ENCODE data around the gene CFAP299. TPM values are rescaled to one million over a fixed set of nuclear protein-coding genes. Genes with fewer than 3 reads are reported as not detected.
A peak's percentile ranks its signal among the peaks of the same experiment; 100 is the strongest.

Gene CFAP299
- total and polyA plus RNA-seq, 4 donors = 2.8 to 30.2 (median 6.6) TPM

DNA sequence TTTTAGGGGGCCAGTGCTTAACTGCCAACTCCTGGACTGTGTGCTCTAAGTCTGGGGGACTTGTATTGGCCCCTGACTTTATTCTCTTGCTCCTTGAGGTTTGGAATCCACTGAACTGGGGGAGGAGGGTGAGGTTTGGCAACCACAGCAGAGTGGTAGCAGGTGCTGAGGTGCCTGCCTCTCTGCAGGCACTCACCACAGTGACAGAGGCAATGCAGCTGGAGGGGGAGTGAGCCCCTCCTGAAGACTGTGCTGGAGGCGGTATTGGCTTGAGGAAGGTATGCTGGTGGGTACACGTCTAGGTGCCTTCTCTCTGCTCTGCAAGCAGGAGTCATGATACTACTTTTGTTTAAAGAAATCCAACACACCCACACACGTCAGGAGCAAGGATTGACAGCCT, 24.6 kb downstream of the CFAP299 start:
- 55 to 56% methylated on average over 3 of the region's 3 CpGs for WGBS, 2 donors
- H3K27ac ChIP-seq (ENCODE audit: low read depth in 1 of 2, low read length in 1 of 2) = no peak overlapping the region
- no peak for TF ChIP-seq CTCF (IDR thresholded peaks at IDR 0.05; ENCODE audit: control extremely low read depth, extremely low read depth)
- H3K9me3 ChIP-seq (ENCODE audit: control insufficient read depth in 4 of 4, insufficient read depth in 3 of 4, low read length in 3 of 4) = no peaks in the 10 kb centered on the region
- no peaks in the 10 kb centered on the region for H3K4me1 ChIP-seq (ENCODE audit: control insufficient read depth in 5 of 5, insufficient read depth in 5 of 5, low read length in 5 of 5)
- H3K27me3 ChIP-seq (ENCODE audit: control insufficient read depth in 3 of 3, insufficient read depth in 3 of 3, low read length in 2 of 3) = peaks cover 0 to 5% (median 0%) of the 10 kb centered on the region in 3 donors
- no peak for DNase-seq
- H3K4me3 ChIP-seq = no peak overlapping the region
- H3K9ac ChIP-seq (ENCODE audit: insufficient read depth in 1 of 2, low read length in 2 of 2) = no peak overlapping the region
- no peaks in the 10 kb centered on the region for H3K36me3 ChIP-seq (ENCODE audit: control insufficient read depth in 4 of 4, insufficient read depth in 4 of 4, low read length in 4 of 4)
- no peak for ATAC-seq (ENCODE audit: insufficient read depth, low FRiP score)

DNA sequence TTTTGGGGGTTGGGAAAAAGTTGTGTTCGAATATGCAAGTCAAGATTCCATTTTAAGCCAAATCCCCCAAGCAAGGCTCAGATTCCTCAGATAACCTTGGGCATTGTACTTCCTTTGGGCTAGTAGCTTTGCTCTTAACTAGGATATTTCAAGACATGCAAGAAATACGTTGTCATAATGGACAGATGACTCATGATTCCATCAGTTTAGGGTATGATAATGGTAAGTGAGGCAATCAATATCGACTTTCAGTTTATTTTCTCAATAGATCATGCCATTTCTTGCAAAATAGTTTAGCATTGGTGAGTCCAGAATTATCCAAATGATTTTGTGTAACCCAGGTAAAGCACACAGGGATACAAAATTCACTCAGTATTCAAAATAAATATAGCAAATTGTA, 25.4 kb downstream of the CFAP299 start:
- no peaks in the 10 kb centered on the region for H3K4me1 ChIP-seq (ENCODE audit: control insufficient read depth in 5 of 5, insufficient read depth in 5 of 5, low read length in 5 of 5)
- H3K36me3 ChIP-seq (ENCODE audit: control insufficient read depth in 4 of 4, insufficient read depth in 4 of 4, low read length in 4 of 4) = no peaks in the 10 kb centered on the region
- no peak for TF ChIP-seq CTCF (IDR thresholded peaks at IDR 0.05; ENCODE audit: control extremely low read depth, extremely low read depth)
- H3K27me3 ChIP-seq (ENCODE audit: control insufficient read depth in 3 of 3, insufficient read depth in 3 of 3, low read length in 2 of 3) = peaks cover 0 to 5% (median 0%) of the 10 kb centered on the region in 3 donors
- no peak overlapping the region for H3K4me3 ChIP-seq
- WGBS, 2 donors = 56 to 68% methylated on average over 3 of the region's 3 CpGs
- H3K9me3 ChIP-seq (ENCODE audit: control insufficient read depth in 4 of 4, insufficient read depth in 3 of 4, low read length in 3 of 4) = no peaks in the 10 kb centered on the region
- H3K27ac ChIP-seq (ENCODE audit: low read depth in 1 of 2, low read length in 1 of 2) = no peak overlapping the region
- ATAC-seq (ENCODE audit: insufficient read depth, low FRiP score) (no peak), DNase-seq (no peak)
- H3K9ac ChIP-seq (ENCODE audit: insufficient read depth in 1 of 2, low read length in 2 of 2) = no peak overlapping the region

- no peaks in the 10 kb centered on the region for H3K9me3 ChIP-seq (ENCODE audit: control insufficient read depth in 4 of 4, insufficient read depth in 3 of 4, low read length in 3 of 4)
- H3K27me3 ChIP-seq (ENCODE audit: control insufficient read depth in 3 of 3, insufficient read depth in 3 of 3, low read length in 2 of 3) = peaks cover 0 to 5% (median 0%) of the 10 kb centered on the region in 3 donors
- WGBS, 2 donors = 75 to 76% methylated on average over 1 of the region's 1 CpG
- DNase-seq = peak in 2 of 3 donors; percentile 48 to 61
- no peak for TF ChIP-seq CTCF (IDR thresholded peaks at IDR 0.05; ENCODE audit: control extremely low read depth, extremely low read depth)
- no peak for ATAC-seq (ENCODE audit: insufficient read depth, low FRiP score)
- H3K4me3 ChIP-seq = no peak overlapping the region
- no peaks in the 10 kb centered on the region for H3K36me3 ChIP-seq (ENCODE audit: control insufficient read depth in 4 of 4, insufficient read depth in 4 of 4, low read length in 4 of 4)
- no peaks in the 10 kb centered on the region for H3K4me1 ChIP-seq (ENCODE audit: control insufficient read depth in 5 of 5, insufficient read depth in 5 of 5, low read length in 5 of 5)
- no peak overlapping the region for H3K9ac ChIP-seq (ENCODE audit: insufficient read depth in 1 of 2, low read length in 2 of 2)
- H3K27ac ChIP-seq (ENCODE audit: low read depth in 1 of 2, low read length in 1 of 2) = no peak overlapping the region
Observed at GRCh38 chr4:80361329-80361900, 25.9 kb downstream of the CFAP299 start.

Measured in lung (tissue), 12 donors.